Measurements from ENCODE around the gene KLHL29.

GRCh38 chr2:23436346-23437098 lies 51.5 kb downstream of the KLHL29 start:
- TF ChIP-seq CTCF (IDR thresholded peaks at IDR 0.05): no peak
- no peak for TF ChIP-seq POLR2A (IDR thresholded peaks at IDR 0.05)
